Ovary (tissue), 9 donors: ENCODE measurements around the gene IMPDH2. TPM values are rescaled to one million over a fixed set of nuclear protein-coding genes. Genes with fewer than 3 reads are reported as not detected.

ENCODE experiments used
- DNase-seq, 5 donors: peaks; one replicate each; pipeline ENCODE4 v3.0.0-alpha.2; 2019 to 2020
- H3K27ac ChIP-seq, 2 donors: fragments of 200-600 bp; one replicate each; pipeline versions ENCODE4 v1.5.1 to v1.8.0; 2019 to 2022
- H3K27me3 ChIP-seq: fragments of 200-600 bp; one replicate; pipeline ENCODE4 v1.8.0; 2022
- H3K36me3 ChIP-seq: fragments of 200-600 bp; sonication (generic); one replicate; pipeline ENCODE4 v1.5.1; 2019
- H3K4me1 ChIP-seq: one replicate; pipeline ENCODE4 v1.8.1; 2013; ENCODE audit warnings: mild to moderate bottlenecking, moderate library complexity; ENCODE audit not compliant: insufficient read depth
- H3K4me3 ChIP-seq: fragments of 200-600 bp; sonication (generic); one replicate; pipeline ENCODE4 v1.5.1; 2017
- H3K9me3 ChIP-seq, 2 donors: fragments of 200-600 bp in 1 of 2; sonication (generic) in 1 of 2; one replicate each; pipeline versions ENCODE4 v1.5.1 to v1.8.1; 2013 to 2019; ENCODE audit warnings: mild to moderate bottlenecking in 1 of 2, moderate library complexity in 1 of 2
- CTCF ChIP-seq, 3 donors: fragments of 450-650 bp in 2 of 3; fragments of 200-600 bp in 1 of 3; IDR thresholded peaks; one replicate each; pipeline versions ENCODE4 v1.5.1 to v1.8.0; 2016 to 2022; ENCODE audit warnings: antibody characterized with exemption in 3 of 3, mild to moderate bottlenecking in 1 of 3
- EP300 ChIP-seq: sonication (generic); formaldehyde crosslinking; IDR thresholded peaks from one replicate; pipeline ENCODE4 v1.6.1; 2017; ENCODE audit warnings: antibody characterized with exemption
- POLR2A ChIP-seq: fragments of 450-650 bp; IDR thresholded peaks from one replicate; pipeline ENCODE4 v1.6.1; 2017; ENCODE audit warnings: antibody characterized with exemption, mild to moderate bottlenecking, moderate library complexity
- WGBS, 3 donors: extraction: QIAGEN DNeasy Blood & Tissue Kit in 1 of 3; methylation state at CpG; one replicate each; pipeline versions ENCODE4 v1.1.5 to v1.1.7; 2013 to 2017; 5-methylcytosine and 5-hydroxymethylcytosine counted together
- intact Hi-C, 4 donors: fragments of 100-400 bp; cut with DNase I; formaldehyde crosslinking; loops; one replicate each; pipeline versions ENCODE4 v1.11.0 to v1.15.1; 2022 to 2023
- polyA plus RNA-seq, 2 donors: library from polyadenylated mRNA; stranded (reverse); fragments of 200-250 nt in 1 of 2; fragments of 350-450 nt in 1 of 2; fragmentation: Illumina TruSeq in 1 of 2; extraction: RNeasy Lipid Tissue Mini Kit (QIAGEN cat#74804) in 1 of 2; gene quantifications; one replicate each; pipeline ENCODE4 v1.2.3, GENCODE V29; 2013 to 2014
- total RNA-seq, 7 donors: library from RNA; depleted of rRNA in 2 of 7; stranded (reverse); fragments of >200 nt in 2 of 7; fragmentation: NEBNext Ultra II Directional in 3 of 7; extraction: Animal tissue kit (Norgen Biotek cat#: 25700) in 3 of 7; gene quantifications; one replicate each; pipeline versions ENCODE4 v1.1.0 to v1.2.4, GENCODE V29; 2016 to 2023
- donor health status: DM: no; HTN: no; CAD: no; lungs with moderate emphysema.
- donor health status: DM: no; HTN: no; CAD: no.
- donor health status: Bipolar disorder and iron deficiency.
- donor health status: DM: yes; HTN: yes; CAD: no.
- donor health status: DM: no; HTN: no; CAD: no.
- donor health status: DM: yes; HTN: yes; CAD: no.

Gene IMPDH2
- total and polyA plus RNA-seq, 9 donors: 264 to 523 (median 381) TPM

GRCh38 chr3:49057268-49057667 is 28.1 kb upstream of the IMPDH2 start:
- WGBS, 3 donors: 91 to 96% (median 94%) methylated on average over 10 of the region's 10 CpGs
- H3K27me3 ChIP-seq: no peaks in the 10 kb centered on the region
- H3K4me3 ChIP-seq: no peak overlapping the region
- H3K27ac ChIP-seq: no peak overlapping the region
- TF ChIP-seq POLR2A: no peak
- no peak for TF ChIP-seq EP300
- TF ChIP-seq CTCF (IDR thresholded peaks at IDR 0.05): no peak
- H3K36me3 ChIP-seq: no peaks in the 10 kb centered on the region
- intact Hi-C loops: no loop called here
- H3K9me3 ChIP-seq: no peaks in the 10 kb centered on the region
- no peak for DNase-seq
- H3K4me1 ChIP-seq: no peaks in the 10 kb centered on the region

- no peaks in the 10 kb centered on the region for H3K36me3 ChIP-seq
These were observed 25.2 kb upstream of the IMPDH2 start for GRCh38 chr3:49054344-49054862.

DNA sequence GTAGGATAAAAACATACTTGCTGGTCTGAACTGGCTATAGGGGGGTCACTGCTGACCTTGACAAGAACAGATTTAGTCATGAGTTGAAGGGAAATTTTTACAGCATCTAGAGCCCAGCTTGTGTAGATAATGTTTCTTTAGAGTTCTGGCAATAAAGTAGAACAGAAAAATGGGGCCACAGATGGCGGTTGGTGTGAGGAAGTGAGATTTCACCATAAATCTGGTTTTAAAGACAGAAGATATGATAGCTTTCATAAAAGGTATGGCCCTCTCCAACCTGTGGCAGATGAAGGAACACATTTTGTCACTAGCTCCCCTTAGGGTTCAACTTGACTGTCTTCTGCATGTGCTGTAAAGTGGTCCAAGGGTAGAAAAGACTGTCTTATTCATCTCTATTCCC is 24.3 kb upstream of the IMPDH2 start:
- Histone ChIP-seq H3K27ac (no peak overlapping the region), H3K9me3 (no peaks in the 10 kb centered on the region), H3K4me3 (no peak overlapping the region), H3K36me3 (no peaks in the 10 kb centered on the region), H3K4me1 (no peaks in the 10 kb centered on the region), H3K27me3 (no peaks in the 10 kb centered on the region)
- DNase-seq: no peak
- TF ChIP-seq CTCF (IDR thresholded peaks at IDR 0.05): no peak
- TF ChIP-seq EP300: no peak
- no peak for TF ChIP-seq POLR2A
- intact Hi-C loops: no loop called here
- 95 to 100% (median 95%) methylated on average over 1 of the region's 1 CpG for WGBS, 3 donors

More at GRCh38 chr3:49054344-49054862, 25.2 kb upstream of the IMPDH2 start:
- Histone ChIP-seq H3K9me3 (no peaks in the 10 kb centered on the region), H3K27me3 (no peaks in the 10 kb centered on the region), H3K4me1 (no peaks in the 10 kb centered on the region), H3K4me3 (no peak overlapping the region), H3K27ac (no peak overlapping the region)
- intact Hi-C loops: no loop called here
- DNase-seq: no peak
- 95 to 96% (median 95%) methylated on average over 2 of the region's 2 CpGs for WGBS, 3 donors
- TF ChIP-seq EP300 (no peak), CTCF (IDR thresholded peaks at IDR 0.05) (no peak), POLR2A (no peak)

DNA sequence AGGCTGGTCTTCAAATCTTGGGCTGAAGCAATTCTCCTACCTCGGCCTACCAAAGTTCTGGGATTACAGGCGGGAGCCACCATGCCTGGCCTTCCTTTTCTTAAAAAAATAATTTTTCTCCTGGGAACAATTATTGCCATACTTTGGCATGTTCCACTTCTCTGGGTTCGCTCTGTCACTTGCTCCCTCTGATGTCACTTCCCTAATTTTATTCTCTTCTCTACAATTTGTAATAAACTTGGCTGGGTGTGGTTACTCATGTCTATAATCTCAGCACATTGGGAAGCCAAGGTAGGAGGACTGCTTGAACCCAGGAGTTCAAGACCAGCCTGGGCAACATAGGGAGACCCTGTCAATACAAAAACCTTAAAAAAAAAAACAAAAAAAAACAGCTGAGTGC is 6.1 kb upstream of the IMPDH2 start:
- intact Hi-C loops: no loop called here
- Histone ChIP-seq H3K27me3 (no peaks in the 10 kb centered on the region), H3K27ac (no peak overlapping the region), H3K9me3 (no peaks in the 10 kb centered on the region), H3K4me1 (peaks cover 2% of the 10 kb centered on the region), H3K4me3 (no peak overlapping the region), H3K36me3 (no peaks in the 10 kb centered on the region)
- no peak for DNase-seq
- 94 to 95% (median 95%) methylated on average over 3 of the region's 3 CpGs for WGBS, 3 donors
- no peak for TF ChIP-seq EP300
- no peak for TF ChIP-seq POLR2A
- TF ChIP-seq CTCF (IDR thresholded peaks at IDR 0.05): no peak
